ENCODE measurements around the gene TYW1B.
A peak's percentile ranks its signal among the peaks of the same experiment; 100 is the strongest.
"Not testable (repeated sequence)": the region's sequence is repeated elsewhere in the genome, so short reads cannot be mapped to it uniquely, and the experiment has no call there.

The TYW1B gene

DNA sequence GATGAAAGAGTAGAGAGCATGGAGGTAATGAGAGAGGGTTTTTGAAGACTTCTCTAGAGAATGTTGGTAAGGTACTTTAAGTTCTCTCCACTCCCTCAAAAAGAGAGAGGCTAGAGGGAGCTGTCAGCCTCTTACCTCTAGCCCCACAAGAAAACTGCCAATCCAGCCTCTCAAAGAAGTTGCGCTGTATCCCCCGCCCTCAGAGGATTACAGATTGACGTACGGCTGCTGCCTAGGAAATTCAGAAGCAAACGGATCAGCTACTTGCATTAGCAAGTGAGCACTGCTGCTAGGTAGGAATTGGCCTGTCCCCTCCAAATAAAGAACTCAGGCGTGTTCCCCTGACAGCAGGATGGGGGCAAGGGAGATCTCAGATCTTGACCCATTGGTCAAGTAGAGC is 34.2 kb downstream of the TYW1B start:
- TF ChIP-seq, protein P1, sequence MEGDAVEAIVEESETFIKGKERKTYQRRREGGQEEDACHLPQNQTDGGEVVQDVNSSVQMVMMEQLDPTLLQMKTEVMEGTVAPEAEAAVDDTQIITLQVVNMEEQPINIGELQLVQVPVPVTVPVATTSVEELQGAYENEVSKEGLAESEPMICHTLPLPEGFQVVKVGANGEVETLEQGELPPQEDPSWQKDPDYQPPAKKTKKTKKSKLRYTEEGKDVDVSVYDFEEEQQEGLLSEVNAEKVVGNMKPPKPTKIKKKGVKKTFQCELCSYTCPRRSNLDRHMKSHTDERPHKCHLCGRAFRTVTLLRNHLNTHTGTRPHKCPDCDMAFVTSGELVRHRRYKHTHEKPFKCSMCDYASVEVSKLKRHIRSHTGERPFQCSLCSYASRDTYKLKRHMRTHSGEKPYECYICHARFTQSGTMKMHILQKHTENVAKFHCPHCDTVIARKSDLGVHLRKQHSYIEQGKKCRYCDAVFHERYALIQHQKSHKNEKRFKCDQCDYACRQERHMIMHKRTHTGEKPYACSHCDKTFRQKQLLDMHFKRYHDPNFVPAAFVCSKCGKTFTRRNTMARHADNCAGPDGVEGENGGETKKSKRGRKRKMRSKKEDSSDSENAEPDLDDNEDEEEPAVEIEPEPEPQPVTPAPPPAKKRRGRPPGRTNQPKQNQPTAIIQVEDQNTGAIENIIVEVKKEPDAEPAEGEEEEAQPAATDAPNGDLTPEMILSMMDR (conservative IDR thresholded peaks at IDR 0.05; ENCODE audit: control insufficient read depth, insufficient read depth, low read depth, low read length): no peak
- DNase-seq (ENCODE audit: low read depth): no peak

DNA sequence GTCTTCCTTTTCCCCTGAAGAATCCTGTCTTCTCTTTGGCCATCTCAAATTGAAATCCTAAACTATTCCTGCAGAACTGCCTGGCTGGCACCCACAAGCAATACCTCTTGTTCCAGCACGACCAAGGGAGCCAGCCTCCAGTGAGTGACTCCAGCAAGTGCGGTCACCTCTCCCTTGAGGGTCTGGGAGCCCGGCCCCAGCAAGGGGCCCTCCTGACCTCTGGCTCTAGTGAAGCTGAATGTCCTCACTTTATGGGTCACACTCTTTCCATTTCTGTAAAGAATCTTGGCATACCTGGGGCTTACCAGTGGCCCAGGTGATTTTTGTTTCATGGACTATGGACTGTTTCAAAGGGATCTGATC is 37.3 kb downstream of the TYW1B start:
- DNase-seq (ENCODE audit: low read depth); H3K4me3 ChIP-seq (ENCODE audit: control insufficient read depth, low read depth, low read length): not testable (repeated sequence)

More for the DNA sequence above, 34.2 kb downstream of the TYW1B start:
- H3K4me3 ChIP-seq (ENCODE audit: control insufficient read depth, low read depth, low read length): no peak overlapping the region

DNA sequence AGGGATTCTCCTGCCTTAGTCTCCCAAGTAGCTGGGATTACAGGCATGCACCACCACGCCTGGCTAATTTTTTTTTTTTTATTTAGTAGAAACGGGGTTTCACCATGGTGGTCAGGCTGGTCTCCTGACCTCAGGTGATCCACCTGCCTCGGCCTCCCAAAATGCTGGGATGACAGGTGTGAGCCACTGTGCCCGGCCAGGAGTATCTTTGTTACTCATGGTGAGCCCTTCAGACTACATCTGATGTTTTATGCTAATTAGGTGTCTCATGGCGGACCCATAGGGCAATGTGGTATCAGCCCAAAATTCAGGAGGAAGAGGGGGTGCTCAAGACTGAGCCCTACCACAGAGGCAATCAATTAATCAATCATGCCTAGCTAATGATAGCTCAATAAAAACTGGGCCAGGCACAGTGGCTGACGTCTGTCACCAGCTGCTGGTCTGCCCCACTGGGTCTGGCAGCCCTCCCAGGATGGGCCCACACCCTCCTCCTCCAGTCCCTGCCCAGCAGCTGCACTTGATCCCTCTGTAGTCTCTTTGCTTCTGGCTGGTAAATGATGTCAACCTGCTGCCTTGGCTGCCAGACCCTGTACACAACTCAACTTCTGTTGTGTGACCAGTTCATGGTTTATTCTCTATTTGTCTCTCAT is 37.8 kb downstream of the TYW1B start:
- not testable (repeated sequence) for DNase-seq (ENCODE audit: low read depth); H3K4me3 ChIP-seq (ENCODE audit: control insufficient read depth, low read depth, low read length)

DNA sequence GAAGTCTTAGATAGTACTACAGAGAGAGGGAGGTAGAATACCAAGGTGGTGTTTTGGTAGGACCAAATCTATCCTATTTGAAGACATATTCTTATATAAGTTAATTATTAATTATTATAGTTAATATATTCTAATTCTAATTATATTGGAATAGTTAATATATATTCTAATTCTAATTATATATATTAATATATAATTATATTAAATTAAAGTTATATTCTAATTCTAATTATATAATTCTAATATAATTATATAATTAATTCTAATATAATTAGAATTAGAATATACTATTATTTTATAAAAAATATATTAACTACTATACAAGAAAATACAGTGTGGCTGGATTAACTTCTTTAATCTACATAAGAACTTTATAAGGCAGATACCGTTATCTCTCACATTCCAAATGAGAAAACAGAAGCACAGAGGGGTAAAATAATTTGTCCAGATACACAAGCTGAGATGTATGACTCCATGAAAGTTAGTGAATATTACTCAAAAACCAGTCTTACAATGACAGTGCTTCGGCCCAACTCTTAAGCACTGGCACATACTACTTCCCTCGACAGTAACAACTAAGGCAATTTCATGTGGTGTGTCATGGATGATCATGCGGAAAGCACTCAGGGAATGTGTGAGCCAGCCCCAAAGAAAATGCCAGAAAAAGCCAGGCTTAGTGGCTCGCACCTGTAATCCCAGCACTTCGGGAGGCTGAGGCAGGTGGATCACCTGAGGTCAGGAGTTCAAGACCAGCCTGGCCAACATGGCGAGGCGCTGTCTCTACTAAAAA is 42.6 kb downstream of the TYW1B start:
- peak; percentile 19 for DNase-seq (ENCODE audit: low read depth)
- H3K4me3 ChIP-seq (ENCODE audit: control insufficient read depth, low read depth, low read length): no peak overlapping the region
- TF ChIP-seq, protein P1 (conservative IDR thresholded peaks at IDR 0.05; ENCODE audit: control insufficient read depth, insufficient read depth, low read depth, low read length): no peak

DNA sequence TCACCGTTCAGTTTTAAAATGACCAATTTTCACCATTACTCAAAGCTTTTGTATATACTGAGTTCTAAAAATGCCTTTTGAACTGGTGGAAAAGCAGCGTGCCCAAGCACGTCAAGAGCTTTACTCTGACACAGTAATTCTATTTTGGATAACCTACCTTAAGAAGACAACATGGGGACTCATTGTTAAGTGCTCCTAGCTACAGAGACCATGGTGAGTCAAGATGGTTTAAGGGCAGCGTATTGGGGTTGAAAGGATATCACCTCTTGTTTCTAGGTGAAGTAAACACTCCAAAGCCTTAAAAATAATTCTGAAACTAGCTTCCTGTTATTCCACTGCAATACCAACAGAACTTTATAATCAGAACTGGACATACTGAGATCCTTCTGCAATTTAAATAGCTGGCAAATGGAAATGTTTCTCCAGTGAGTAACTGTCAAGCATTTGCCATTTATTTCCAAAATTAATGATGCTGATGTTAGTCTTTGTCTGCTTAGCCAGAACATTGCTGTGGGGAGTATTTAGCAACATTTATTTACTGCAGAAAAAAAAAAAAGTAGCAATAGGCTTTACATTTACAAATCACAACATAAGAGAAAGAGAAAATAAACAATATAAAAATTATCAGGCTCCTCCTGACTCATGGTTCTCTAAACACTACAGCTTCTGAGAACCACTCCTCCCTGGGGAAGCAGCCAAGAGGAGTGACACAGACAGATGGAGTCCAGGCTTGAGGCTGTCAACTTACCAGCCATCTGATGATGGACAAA is 44.2 kb downstream of the TYW1B start:
- peak; percentile 70 for DNase-seq (ENCODE audit: low read depth)
- not testable (repeated sequence) for H3K4me3 ChIP-seq (ENCODE audit: control insufficient read depth, low read depth, low read length)

DNA sequence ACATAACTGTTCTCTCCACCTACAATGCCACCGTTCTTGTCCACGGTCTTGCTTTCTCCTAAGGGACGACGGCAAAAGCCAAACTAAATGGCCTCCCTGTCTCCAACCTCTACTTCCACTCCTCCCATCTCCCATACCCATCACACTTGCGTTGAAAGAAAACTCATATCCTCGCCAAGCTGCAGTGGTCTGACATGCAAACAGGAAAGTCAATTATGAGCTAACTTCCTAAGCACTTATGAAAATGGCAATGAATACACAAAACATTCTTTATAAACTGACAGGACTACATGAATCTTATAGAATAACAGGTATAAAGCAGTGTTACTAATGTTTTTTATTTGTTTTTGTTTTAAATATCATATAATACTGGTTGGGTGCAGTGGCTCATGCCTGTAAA is 46.4 kb downstream of the TYW1B start:
- H3K4me3 ChIP-seq (ENCODE audit: control insufficient read depth, low read depth, low read length): no peak overlapping the region
- DNase-seq (ENCODE audit: low read depth): no peak
- TF ChIP-seq, protein P1 (conservative IDR thresholded peaks at IDR 0.05; ENCODE audit: control insufficient read depth, insufficient read depth, low read depth, low read length): no peak

DNA sequence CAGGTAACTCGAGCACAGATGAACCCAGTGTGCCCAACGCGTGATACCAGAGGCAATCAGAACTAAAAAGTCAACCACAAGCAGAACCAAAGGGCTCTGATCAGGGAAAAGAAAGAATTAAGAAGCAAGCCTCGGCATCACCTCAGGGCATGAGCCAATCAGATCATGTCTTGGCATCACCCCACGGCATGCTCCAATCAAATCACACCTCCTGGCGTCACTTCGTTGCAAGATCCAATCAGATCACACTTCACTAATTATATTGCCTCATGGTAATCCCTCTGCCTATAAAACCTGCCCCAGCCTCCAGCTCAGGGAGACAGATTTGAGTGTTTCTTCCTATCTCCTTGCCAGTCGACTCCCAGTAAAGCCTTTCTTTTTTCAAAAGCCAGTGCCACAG is 46.8 kb downstream of the TYW1B start:
- TF ChIP-seq, protein P1 (conservative IDR thresholded peaks at IDR 0.05; ENCODE audit: control insufficient read depth, insufficient read depth, low read depth, low read length): no peak
- no peak overlapping the region for H3K4me3 ChIP-seq (ENCODE audit: control insufficient read depth, low read depth, low read length)
- no peak for DNase-seq (ENCODE audit: low read depth)

DNA sequence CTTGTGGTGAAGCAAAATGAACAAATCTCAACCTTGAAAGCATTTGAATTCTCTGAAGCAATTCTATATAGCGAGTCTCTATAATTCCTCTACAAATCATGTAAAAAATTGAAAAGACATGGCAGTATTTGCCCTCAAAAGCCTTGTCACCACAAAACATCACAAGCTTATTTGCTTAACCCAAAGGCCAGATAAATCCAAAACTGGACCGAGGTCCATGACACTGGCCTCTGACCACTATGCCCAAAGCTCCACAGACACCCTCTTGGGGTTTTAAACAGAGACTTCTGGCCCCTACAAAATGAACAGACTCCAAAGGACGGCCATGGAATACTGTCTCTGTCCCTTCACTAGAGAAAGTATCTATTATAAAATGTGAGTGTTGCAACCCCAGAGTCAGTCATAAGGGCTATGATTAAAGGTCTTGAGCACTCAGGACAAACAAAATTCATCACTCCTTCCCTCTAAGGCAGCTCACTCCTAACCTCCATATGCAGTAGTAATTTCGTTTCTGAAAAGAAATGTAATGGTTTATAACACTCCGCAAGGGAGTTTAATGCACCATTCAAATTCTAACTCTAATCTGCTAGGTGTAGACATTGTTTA is 47.6 kb downstream of the TYW1B start:
- not testable (repeated sequence) for DNase-seq (ENCODE audit: low read depth); H3K4me3 ChIP-seq (ENCODE audit: control insufficient read depth, low read depth, low read length)

DNA sequence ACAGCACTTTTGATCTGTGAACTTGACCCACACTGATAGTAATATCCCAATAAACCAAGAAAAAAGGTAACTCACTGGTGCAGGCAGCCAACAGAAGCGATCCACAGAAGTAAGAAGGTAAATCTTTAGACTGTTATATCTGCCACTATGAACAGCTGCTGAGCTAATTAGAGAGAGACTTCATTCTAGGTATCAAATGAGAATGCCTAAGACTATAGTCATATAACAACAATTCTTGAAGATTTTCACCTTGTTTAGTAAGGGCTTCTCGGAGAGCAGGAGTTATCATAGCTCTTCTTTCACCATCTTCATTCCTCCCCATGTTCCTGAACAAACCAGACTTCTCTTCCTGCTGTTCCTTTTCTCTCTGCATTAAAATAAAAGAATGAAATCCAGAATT is 50.8 kb downstream of the TYW1B start:
- not testable (repeated sequence) for DNase-seq (ENCODE audit: low read depth); H3K4me3 ChIP-seq (ENCODE audit: control insufficient read depth, low read depth, low read length)

DNA sequence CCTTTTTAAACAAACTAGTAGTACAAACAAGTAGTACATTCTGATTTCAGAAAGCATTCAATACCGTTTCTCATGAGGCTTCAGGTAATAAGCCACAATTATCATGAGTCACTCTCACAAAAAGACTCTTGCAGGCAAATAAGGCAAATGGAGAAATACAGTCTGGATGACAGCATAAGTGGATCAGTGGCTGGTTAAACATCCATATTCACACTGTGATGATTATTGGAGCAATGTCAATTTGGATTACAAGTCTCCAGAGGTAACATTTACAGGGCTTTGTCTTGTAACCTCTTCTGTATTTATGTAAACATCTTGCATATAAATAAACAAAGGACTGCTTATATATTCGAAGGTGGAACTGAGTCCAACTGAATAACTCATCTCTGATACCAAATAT is 55.4 kb downstream of the TYW1B start:
- H3K4me3 ChIP-seq (ENCODE audit: control insufficient read depth, low read depth, low read length); DNase-seq (ENCODE audit: low read depth): not testable (repeated sequence)

DNA sequence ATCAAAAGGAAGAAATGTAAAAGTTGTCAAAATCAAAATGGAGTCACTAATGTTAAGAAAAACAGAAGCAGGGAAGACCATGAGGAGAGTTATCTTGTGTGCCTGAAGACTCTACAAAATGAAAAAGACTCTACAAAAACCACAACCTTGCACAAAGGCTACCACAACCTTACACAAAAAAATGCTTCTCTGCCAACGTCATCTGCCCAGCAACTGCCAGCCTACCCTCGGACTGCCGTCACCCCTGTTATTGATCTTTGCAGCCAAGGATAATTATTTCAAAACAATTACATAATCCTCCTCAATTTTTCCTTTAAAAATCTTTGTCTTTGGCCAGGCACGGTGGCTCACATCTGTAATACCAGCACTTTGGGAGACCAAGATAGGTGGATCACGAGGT is 61.0 kb downstream of the TYW1B start:
- H3K4me3 ChIP-seq (ENCODE audit: control insufficient read depth, low read depth, low read length); DNase-seq (ENCODE audit: low read depth): not testable (repeated sequence)

Data from fibroblast of mammary gland (primary cell).